Measurements from ENCODE around the gene CBR3.

Gene CBR3

DNA sequence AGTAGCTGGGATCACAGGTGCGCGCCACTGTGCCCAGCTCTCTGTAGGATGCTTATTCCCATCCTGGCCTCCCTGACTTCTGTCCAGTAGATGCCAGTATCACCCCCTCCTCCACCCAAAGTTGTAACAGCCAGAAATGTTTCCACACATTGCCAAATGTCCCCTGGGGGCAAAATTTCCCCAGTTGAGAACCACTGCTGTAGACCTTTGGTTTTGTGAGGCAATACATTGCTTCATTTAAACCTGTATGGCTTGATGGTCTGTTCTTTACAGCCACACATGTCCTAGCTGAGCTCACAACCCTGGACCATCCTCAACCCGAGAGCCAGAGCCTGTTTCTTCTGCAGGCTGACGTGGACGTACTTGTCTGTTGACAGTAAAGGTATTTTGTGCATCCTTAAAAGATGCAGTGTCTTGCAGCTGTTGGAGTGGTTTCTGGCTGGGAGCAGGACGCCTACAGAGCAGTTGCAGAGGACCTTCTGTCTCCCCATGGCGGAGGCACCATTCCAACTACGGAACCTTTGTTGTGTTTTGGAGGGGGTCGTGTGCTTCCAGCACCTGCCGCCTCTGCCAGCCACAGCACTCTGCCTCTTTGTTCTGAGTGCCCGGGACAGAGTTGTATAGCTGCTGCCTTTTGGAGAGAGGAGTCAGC lies 48.4 kb downstream of the CBR3 start:
- no peak for DNase-seq (ENCODE audit: low read depth in 1 of 2, low spot score in 1 of 2)

DNA sequence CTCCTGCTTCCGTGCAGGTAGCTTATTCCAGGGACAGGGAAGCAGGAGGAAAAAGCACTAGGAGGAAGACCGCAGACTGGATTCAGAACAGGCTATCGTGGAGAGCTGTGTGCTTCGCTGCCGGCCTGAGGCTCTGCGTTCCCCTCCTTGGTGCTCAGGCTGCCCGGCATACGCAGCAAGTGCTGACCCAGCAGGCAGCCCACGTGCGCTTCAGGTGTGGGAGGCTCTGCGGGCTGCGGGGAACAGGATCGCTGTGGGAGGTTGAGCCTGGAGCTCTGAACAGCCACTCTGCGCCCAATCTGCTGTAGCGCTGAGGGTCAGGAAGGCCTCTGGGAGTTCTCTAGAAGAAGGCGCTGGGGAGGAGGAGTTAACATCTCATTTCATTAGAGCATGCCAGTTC lies 49.7 kb downstream of the CBR3 start:
- DNase-seq (ENCODE audit: low read depth in 1 of 2, low spot score in 1 of 2): no peak

DNA sequence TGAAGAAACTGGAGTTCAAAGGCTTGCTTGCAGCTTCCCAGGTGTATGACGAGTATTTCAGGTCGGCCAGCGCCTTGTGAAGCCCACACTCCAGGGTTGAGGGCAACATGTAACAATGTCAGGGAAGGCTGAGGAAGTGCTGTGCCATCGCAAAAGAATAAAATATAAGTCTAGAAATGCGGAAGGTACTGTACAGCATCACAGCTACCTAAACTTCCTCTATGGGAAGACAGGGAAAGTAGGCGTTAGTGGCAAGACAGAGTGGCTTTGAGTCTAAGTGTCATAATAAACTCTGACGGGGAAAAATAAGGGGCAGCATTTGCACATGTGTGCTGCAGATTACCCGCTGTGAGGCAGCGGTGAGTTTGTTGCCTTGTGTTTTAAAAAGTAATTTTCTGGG lies 50.6 kb downstream of the CBR3 start:
- no peak for DNase-seq (ENCODE audit: low read depth in 1 of 2, low spot score in 1 of 2)

GRCh38 chr21:36186081-36186480 lies 51.2 kb downstream of the CBR3 start:
- DNase-seq (ENCODE audit: low read depth in 1 of 2, low spot score in 1 of 2): no peak

- no peak for DNase-seq (ENCODE audit: low read depth in 1 of 2, low spot score in 1 of 2)
Observed at GRCh38 chr21:36186506-36187399, 51.9 kb downstream of the CBR3 start.

- no peak for DNase-seq (ENCODE audit: low read depth in 1 of 2, low spot score in 1 of 2)
Observed at GRCh38 chr21:36188081-36188681, 53.3 kb downstream of the CBR3 start.

GRCh38 chr21:36188937-36189336 lies 54.1 kb downstream of the CBR3 start:
- DNase-seq (ENCODE audit: low read depth in 1 of 2, low spot score in 1 of 2): no peak

GRCh38 chr21:36190736-36191135 lies 55.9 kb downstream of the CBR3 start:
- DNase-seq (ENCODE audit: low read depth in 1 of 2, low spot score in 1 of 2): no peak

DNA sequence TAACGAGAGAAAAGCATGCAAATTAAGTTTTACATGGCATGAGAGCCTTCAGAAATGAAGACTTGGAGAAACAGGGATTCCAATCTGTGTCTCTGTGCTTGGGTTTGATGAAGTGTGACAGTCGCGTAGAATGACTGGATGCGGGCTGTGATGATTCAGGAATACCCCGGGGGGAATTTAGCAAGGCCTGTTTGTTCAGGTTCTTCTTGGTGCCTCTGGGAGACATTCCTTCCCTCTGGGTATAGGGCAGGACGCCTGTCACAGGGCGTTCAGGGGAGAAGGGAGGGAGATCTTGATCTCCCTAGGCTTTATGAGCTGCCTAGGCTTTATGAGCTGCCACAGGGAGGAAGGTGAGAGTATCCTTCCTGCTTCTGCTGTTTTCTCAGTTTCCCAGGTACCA lies 58.3 kb downstream of the CBR3 start:
- no peak for DNase-seq (ENCODE audit: low read depth in 1 of 2, low spot score in 1 of 2)

DNA sequence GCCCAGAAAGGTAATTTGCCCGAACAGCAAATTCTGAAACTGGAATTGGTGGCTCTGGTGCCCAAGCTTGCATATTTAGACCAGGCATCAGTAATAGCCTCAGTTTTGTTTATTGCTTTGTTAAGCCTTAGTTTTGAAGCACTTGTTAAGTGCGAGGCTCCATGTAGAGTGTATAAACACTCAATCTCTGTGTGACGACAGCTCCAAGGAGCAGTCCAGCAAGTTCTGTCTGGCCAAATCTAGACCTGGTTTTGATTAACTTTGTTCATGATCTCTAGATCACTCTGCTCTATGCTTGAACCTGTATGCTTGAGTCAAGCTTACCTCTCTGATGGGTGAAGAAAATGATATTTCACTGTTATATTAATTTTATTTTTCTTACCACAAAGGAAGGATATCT lies 59.1 kb downstream of the CBR3 start:
- DNase-seq (ENCODE audit: low read depth in 1 of 2, low spot score in 1 of 2): no peak

DNA sequence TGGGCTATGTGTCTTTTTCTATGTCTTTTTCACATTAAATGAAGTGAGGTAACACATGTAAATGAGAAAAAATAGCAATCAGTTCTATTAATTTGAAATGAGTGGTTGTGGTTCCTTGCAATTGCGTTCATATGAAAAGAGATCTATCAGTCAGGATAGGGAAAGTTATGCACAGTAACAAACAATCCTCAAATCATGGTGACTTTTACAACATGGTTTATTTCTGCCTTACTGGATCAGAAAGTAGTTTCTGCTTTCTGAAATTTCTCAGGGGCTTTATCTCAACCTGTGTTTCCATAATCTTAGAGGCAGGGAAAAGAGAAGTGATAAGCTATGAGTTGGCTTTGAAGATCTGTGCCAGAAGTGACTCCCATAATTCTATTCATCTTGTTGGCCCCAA lies 60.7 kb downstream of the CBR3 start:
- no peak for DNase-seq (ENCODE audit: low read depth in 1 of 2, low spot score in 1 of 2)
